C4-2B (cell line): ENCODE results near the gene BTBD9.

Experiments used
- ZFX ChIP-seq: fragments of 450-650 bp; IDR thresholded peaks from 2 replicates; pipeline ENCODE4 v1.6.1; 2017
- TF ChIP-seq, protein P1 (sequence below): fragments of 450-650 bp; conservative IDR thresholded peaks from 2 replicates; pipeline ENCODE4 v1.5.1; 2017; ENCODE audit warnings: mild to moderate bottlenecking

DNA sequence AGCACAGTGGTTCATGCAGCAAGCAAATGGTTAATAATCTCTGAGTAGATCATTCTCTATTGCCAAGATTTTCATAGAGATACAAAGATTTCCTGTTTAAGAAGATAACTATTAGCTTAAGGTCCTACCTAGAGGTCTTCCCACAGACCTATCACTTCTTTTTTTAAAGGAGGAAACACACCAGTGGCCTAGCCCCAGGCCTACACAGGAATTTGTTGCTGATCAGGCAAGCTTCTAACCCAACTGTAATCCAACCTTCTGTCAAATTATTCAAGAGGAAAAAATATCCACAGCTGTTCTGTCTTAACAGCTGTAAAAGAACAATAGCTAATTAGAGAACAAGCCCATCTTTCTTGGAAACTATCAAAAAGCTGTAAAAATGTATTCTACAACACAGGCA lies 332.8 kb downstream of the BTBD9 start:
- TF ChIP-seq, protein P1, sequence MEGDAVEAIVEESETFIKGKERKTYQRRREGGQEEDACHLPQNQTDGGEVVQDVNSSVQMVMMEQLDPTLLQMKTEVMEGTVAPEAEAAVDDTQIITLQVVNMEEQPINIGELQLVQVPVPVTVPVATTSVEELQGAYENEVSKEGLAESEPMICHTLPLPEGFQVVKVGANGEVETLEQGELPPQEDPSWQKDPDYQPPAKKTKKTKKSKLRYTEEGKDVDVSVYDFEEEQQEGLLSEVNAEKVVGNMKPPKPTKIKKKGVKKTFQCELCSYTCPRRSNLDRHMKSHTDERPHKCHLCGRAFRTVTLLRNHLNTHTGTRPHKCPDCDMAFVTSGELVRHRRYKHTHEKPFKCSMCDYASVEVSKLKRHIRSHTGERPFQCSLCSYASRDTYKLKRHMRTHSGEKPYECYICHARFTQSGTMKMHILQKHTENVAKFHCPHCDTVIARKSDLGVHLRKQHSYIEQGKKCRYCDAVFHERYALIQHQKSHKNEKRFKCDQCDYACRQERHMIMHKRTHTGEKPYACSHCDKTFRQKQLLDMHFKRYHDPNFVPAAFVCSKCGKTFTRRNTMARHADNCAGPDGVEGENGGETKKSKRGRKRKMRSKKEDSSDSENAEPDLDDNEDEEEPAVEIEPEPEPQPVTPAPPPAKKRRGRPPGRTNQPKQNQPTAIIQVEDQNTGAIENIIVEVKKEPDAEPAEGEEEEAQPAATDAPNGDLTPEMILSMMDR, result no peak
- no peak for TF ChIP-seq ZFX
